Liver (tissue), 3 donors: ENCODE results near the gene XPR1.

Experiments used
- ATF3 ChIP-seq: IDR thresholded peaks from 2 replicates; pipeline ENCODE4 v1.6.1; 2016; ENCODE audit warnings: antibody characterized with exemption
- EGR1 ChIP-seq, 2 donors: IDR thresholded peaks; 2 replicates each; pipeline ENCODE4 v1.6.1; 2016 to 2018; ENCODE audit warnings: antibody characterized with exemption in 2 of 2, low read depth in 2 of 2
- SP1 ChIP-seq: IDR thresholded peaks from 2 replicates; pipeline ENCODE4 v1.6.1; 2018; ENCODE audit warnings: antibody characterized with exemption, mild to moderate bottlenecking
- YY1 ChIP-seq: IDR thresholded peaks from 2 replicates; pipeline ENCODE4 v1.6.1; 2016; ENCODE audit warnings: antibody characterized with exemption, mild to moderate bottlenecking
- TF ChIP-seq, protein P1 (sequence below): fragments of 150-350 bp; IDR thresholded peaks from 2 replicates; pipeline ENCODE4 v1.5.1; 2017; ENCODE audit warnings: improper control_type of control experiment, low read depth, low read length; ENCODE audit not compliant: missing input control
- TF ChIP-seq, protein P2 (sequence below): IDR thresholded peaks from 2 replicates; pipeline ENCODE4 v1.6.1; 2016; ENCODE audit warnings: antibody characterized with exemption, mild to moderate bottlenecking
- donor health status: healthy.
- donor health status: healthy.

DNA sequence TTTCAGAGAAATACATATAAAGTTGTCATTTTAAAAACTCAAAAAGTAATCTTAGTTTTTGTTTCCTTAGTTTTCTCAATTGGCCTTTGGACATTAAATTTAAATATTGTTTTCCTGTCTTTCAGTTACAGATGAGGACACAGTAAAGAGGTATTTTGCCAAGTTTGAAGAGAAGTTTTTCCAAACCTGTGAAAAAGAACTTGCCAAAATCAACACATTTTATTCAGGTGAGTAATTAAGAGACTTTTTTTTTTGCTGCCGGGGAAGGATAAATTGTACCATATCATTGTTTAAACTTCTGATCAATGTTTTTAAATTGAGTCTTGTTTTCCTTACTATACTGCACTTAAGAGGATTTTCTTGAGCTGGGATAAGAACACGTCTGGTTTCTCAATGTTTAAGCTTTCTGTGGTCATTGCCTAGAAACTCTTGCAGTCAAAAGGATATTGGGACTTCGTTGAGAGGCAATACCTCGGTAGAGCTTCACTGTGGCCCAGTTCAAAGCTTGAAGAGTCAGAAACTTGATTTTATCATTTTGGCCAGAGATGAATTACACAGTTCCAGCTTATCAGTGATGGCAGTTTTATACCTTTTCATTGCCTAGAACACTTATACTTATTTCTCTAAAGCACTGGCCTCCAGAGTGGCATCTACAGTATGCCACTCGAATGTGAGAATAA lies 155.9 kb downstream of the XPR1 start:
- TF ChIP-seq ATF3 = no peak
- TF ChIP-seq, protein P1, sequence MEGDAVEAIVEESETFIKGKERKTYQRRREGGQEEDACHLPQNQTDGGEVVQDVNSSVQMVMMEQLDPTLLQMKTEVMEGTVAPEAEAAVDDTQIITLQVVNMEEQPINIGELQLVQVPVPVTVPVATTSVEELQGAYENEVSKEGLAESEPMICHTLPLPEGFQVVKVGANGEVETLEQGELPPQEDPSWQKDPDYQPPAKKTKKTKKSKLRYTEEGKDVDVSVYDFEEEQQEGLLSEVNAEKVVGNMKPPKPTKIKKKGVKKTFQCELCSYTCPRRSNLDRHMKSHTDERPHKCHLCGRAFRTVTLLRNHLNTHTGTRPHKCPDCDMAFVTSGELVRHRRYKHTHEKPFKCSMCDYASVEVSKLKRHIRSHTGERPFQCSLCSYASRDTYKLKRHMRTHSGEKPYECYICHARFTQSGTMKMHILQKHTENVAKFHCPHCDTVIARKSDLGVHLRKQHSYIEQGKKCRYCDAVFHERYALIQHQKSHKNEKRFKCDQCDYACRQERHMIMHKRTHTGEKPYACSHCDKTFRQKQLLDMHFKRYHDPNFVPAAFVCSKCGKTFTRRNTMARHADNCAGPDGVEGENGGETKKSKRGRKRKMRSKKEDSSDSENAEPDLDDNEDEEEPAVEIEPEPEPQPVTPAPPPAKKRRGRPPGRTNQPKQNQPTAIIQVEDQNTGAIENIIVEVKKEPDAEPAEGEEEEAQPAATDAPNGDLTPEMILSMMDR = no peak
- no peak for TF ChIP-seq EGR1 (IDR thresholded peaks at IDR 0.05; ENCODE audit: low read depth in 2 of 2)
- TF ChIP-seq, protein P2, sequence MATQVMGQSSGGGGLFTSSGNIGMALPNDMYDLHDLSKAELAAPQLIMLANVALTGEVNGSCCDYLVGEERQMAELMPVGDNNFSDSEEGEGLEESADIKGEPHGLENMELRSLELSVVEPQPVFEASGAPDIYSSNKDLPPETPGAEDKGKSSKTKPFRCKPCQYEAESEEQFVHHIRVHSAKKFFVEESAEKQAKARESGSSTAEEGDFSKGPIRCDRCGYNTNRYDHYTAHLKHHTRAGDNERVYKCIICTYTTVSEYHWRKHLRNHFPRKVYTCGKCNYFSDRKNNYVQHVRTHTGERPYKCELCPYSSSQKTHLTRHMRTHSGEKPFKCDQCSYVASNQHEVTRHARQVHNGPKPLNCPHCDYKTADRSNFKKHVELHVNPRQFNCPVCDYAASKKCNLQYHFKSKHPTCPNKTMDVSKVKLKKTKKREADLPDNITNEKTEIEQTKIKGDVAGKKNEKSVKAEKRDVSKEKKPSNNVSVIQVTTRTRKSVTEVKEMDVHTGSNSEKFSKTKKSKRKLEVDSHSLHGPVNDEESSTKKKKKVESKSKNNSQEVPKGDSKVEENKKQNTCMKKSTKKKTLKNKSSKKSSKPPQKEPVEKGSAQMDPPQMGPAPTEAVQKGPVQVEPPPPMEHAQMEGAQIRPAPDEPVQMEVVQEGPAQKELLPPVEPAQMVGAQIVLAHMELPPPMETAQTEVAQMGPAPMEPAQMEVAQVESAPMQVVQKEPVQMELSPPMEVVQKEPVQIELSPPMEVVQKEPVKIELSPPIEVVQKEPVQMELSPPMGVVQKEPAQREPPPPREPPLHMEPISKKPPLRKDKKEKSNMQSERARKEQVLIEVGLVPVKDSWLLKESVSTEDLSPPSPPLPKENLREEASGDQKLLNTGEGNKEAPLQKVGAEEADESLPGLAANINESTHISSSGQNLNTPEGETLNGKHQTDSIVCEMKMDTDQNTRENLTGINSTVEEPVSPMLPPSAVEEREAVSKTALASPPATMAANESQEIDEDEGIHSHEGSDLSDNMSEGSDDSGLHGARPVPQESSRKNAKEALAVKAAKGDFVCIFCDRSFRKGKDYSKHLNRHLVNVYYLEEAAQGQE = no peak
- TF ChIP-seq SP1 = no peak
- TF ChIP-seq YY1 = no peak
